ENCODE results near the gene LCN6.

DNA sequence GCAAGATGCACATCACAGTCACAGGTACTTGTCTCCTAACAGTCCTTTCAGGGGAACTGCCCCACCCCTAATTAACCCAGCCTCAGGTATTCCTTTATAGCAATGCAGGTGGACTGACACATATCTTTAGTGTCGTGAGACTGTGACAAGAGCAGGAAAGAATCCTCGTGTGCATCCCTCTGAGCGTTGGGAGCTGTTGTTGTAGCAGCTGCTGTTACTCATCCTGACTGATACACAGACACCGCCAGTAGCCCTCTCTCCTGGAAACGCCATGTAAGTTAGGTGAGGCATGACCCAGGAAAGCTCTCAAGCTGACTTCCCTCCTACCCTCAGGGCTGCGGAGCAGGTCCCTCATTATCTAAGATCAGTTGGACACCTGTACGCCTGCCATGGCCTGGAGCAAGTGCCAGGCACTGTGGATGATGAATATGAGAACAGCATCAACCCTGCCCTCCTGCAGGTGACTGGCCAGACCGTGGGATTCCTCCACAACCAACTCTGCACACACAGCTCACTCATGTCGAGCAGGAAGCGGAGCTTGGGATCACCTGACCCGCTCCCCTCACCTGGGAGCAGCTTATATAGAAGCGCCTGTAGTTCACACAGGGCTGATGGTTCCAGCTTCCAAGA lies 26.2 kb upstream of the LCN6 start:
- no peak for TF ChIP-seq GATA3 (IDR thresholded peaks at IDR 0.05; ENCODE audit: low read depth, low read length)
- no peak for TF ChIP-seq GATA2 (IDR thresholded peaks at IDR 0.05; ENCODE audit: low read depth, low read length)
